KMS-11 (cell line): ENCODE measurements around the gene CENPP.

Experiments
- H2AFZ ChIP-seq: fragments of 200-600 bp; sonication (generic); 2 replicates; pipeline ENCODE4 v1.6.1; 2016; ENCODE audit warnings: antibody characterized with exemption, mixed run types, low read depth
- H3K27ac ChIP-seq: fragments of 200-600 bp; sonication (generic); 2 replicates; pipeline ENCODE4 v1.6.1; 2016; ENCODE audit warnings: mild to moderate bottlenecking, mixed run types
- H3K27me3 ChIP-seq: fragments of 200-600 bp; sonication (generic); 2 replicates; pipeline ENCODE4 v1.6.1; 2017; ENCODE audit warnings: mild to moderate bottlenecking, low read depth, mixed run types, moderate library complexity; ENCODE audit not compliant: insufficient read depth
- H3K36me3 ChIP-seq: fragments of 200-600 bp; sonication (generic); 2 replicates; pipeline ENCODE4 v1.6.1; 2017; ENCODE audit warnings: mild to moderate bottlenecking, mixed run types; ENCODE audit not compliant: insufficient read depth
- H3K4me1 ChIP-seq: fragments of 200-600 bp; sonication (generic); 2 replicates; pipeline ENCODE4 v1.6.1; 2016; ENCODE audit warnings: mild to moderate bottlenecking, low read depth, mixed run types; ENCODE audit not compliant: poor library complexity, severe bottlenecking
- H3K4me2 ChIP-seq: fragments of 200-600 bp; sonication (generic); 2 replicates; pipeline ENCODE4 v1.7.0; 2016; ENCODE audit warnings: mild to moderate bottlenecking, mixed run types
- H3K4me3 ChIP-seq: fragments of 200-600 bp; sonication (generic); IDR thresholded peaks from 2 replicates; pipeline ENCODE4 v1.6.1; 2017; ENCODE audit warnings: low read depth, low read length, mixed read lengths; ENCODE audit not compliant: insufficient read depth
- H3K79me2 ChIP-seq: fragments of 200-600 bp; sonication (generic); 2 replicates; pipeline ENCODE4 v1.6.1; 2016; ENCODE audit warnings: low read depth, mixed run types; ENCODE audit not compliant: insufficient read depth
- H3K9ac ChIP-seq: fragments of 200-600 bp; sonication (generic); 2 replicates; pipeline ENCODE4 v1.6.1; 2016; ENCODE audit warnings: mild to moderate bottlenecking, mixed run types
- H4K20me1 ChIP-seq: fragments of 200-600 bp; sonication (generic); 2 replicates; pipeline ENCODE4 v1.6.1; 2016; ENCODE audit warnings: mild to moderate bottlenecking, mixed run types; ENCODE audit not compliant: insufficient read depth
- CTCF ChIP-seq: fragments of 200-600 bp; sonication (generic); conservative IDR thresholded peaks from 2 replicates; pipeline ENCODE4 v1.6.1; 2017; ENCODE audit warnings: low read depth, mild to moderate bottlenecking, antibody characterized with exemption, low read length, moderate library complexity, mixed read lengths

CENPP gene

GRCh38 chr9:92501671-92502393 lies 176.1 kb downstream of the CENPP start:
- Histone ChIP-seq H3K9ac (no peak overlapping the region), H3K36me3 (no peaks in the 10 kb centered on the region), H3K27me3 (no peaks in the 10 kb centered on the region), H2AFZ (no peak overlapping the region), H3K27ac (no peak overlapping the region), H3K4me2 (no peak overlapping the region), H3K4me3 (no peak overlapping the region), H3K4me1 (no peaks in the 10 kb centered on the region), H3K79me2 (no peaks in the 10 kb centered on the region), H4K20me1 (no peaks in the 10 kb centered on the region)
- peak; percentile 58 for TF ChIP-seq CTCF

- no peaks in the 10 kb centered on the region for H3K4me1 ChIP-seq
- no peaks in the 10 kb centered on the region for H3K36me3 ChIP-seq
- TF ChIP-seq CTCF, result no peak
- no peak overlapping the region for H3K4me2 ChIP-seq
- H3K27me3 ChIP-seq, result no peaks in the 10 kb centered on the region
- H2AFZ ChIP-seq, result no peak overlapping the region
- no peak overlapping the region for H3K27ac ChIP-seq
- H4K20me1 ChIP-seq, result no peaks in the 10 kb centered on the region
- H3K9ac ChIP-seq, result no peak overlapping the region
- H3K4me3 ChIP-seq, result no peak overlapping the region
- H3K79me2 ChIP-seq, result no peaks in the 10 kb centered on the region
Measured at GRCh38 chr9:92503156-92503555, 177.4 kb downstream of the CENPP start.

DNA sequence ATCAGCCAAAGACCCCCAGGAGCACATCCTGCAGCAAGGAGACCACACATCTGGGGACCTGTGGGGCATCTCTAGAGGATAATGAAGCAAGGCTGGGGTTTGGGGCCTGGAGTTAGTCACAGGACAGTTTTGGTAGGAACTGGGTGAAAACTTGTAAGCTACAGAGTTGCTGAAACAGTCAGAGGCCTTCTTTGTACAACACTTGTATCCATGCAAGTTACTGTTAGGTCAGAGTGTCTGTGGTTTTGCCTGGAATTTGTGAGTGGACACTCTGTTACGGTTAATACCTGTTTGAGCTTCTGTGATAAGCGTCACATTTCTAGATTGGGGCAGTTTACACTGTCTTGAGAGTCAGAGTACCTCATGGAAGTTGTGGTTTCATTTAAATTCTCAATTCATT lies 179.1 kb downstream of the CENPP start:
- Histone ChIP-seq H3K4me1 (no peaks in the 10 kb centered on the region), H3K4me2 (no peak overlapping the region), H3K27ac (no peak overlapping the region)

DNA sequence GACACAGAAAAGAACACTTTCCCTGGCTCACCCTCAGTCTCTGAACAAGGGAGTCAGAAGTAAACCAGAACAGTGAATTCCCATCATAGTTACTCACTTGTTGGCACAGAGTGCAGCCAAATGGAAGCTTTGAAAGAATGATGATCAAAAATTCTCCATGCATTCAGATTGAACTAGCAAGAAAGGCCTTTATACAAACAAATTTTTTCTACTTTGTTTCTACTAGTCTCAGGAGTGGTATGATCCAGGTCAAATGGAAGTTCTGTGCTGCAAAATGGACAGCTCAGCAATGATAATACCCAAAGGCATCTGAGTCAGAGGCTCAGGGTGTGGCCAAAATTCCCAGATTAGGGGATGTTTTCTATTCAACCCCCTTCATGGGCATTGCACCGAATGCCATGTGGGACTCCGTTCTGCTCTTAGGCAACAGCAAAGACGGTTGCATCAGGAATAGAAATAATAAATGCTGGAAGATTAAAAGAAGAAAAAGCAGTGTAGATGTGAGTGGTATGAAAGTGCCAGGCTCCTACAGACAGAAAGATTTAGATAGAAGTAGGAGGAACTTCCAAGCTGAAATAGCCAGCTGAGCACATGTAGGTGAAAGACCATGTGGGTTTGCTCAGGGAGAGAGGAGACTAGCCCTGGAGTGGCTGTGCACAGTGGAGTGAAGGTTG lies 180.6 kb downstream of the CENPP start:
- H3K4me1 ChIP-seq, result no peaks in the 10 kb centered on the region
- H3K27me3 ChIP-seq, result no peaks in the 10 kb centered on the region
- H2AFZ ChIP-seq, result no peak overlapping the region
- H3K4me3 ChIP-seq, result no peak overlapping the region
- no peaks in the 10 kb centered on the region for H3K36me3 ChIP-seq
- no peak overlapping the region for H3K4me2 ChIP-seq
- TF ChIP-seq CTCF, result no peak
- H3K79me2 ChIP-seq, result no peaks in the 10 kb centered on the region
- H4K20me1 ChIP-seq, result no peaks in the 10 kb centered on the region
- H3K9ac ChIP-seq, result no peak overlapping the region
- no peak overlapping the region for H3K27ac ChIP-seq

More for the DNA sequence above, 179.1 kb downstream of the CENPP start:
- Histone ChIP-seq H4K20me1 (no peaks in the 10 kb centered on the region), H3K36me3 (no peaks in the 10 kb centered on the region), H2AFZ (no peak overlapping the region), H3K79me2 (no peaks in the 10 kb centered on the region), H3K27me3 (no peaks in the 10 kb centered on the region), H3K9ac (no peak overlapping the region), H3K4me3 (no peak overlapping the region)
- no peak for TF ChIP-seq CTCF
